Measurements from ENCODE around the gene NTM. TPM values are rescaled to one million over a fixed set of nuclear protein-coding genes. Genes with fewer than 3 reads are reported as not detected.

Gene NTM
- total RNA-seq, 2 donors from 2014 or later: not detected

- Mint-ChIP-seq H3K9me3 (no peaks in the 10 kb centered on the region), H3K27me3 (ENCODE audit: low read depth) (no peaks in the 10 kb centered on the region), H3K36me3 (ENCODE audit: insufficient read depth in 2 of 2) (no peaks in the 10 kb centered on the region), H3K4me1 (ENCODE audit: low read depth) (no peaks in the 10 kb centered on the region), H3K4me3 (no peak overlapping the region), H3K27ac (no peak overlapping the region)
- no peak for ATAC-seq (replicated peaks in 1 of 2)
- no peak for DNase-seq
Observed at GRCh38 chr11:132123854-132124835, 753.7 kb downstream of the NTM start.

- no peaks in the 10 kb centered on the region for H3K36me3 Mint-ChIP-seq (ENCODE audit: insufficient read depth in 2 of 2)
- no peak for DNase-seq
- ATAC-seq (replicated peaks in 1 of 2): peak in 1 of 2 donors; percentile 48
- H3K4me1 Mint-ChIP-seq (ENCODE audit: low read depth): no peaks in the 10 kb centered on the region
- H3K27me3 Mint-ChIP-seq (ENCODE audit: low read depth): no peaks in the 10 kb centered on the region
- no peak overlapping the region for H3K4me3 Mint-ChIP-seq
- H3K9me3 Mint-ChIP-seq: peaks cover 0 to 1% of the 10 kb centered on the region in 2 donors
- H3K27ac Mint-ChIP-seq: no peak overlapping the region
Observed at GRCh38 chr11:132125988-132126871, 755.8 kb downstream of the NTM start.

- Mint-ChIP-seq H3K9me3 (peaks cover 0 to 1% of the 10 kb centered on the region in 2 donors), H3K4me1 (ENCODE audit: low read depth) (no peaks in the 10 kb centered on the region), H3K36me3 (ENCODE audit: insufficient read depth in 2 of 2) (no peaks in the 10 kb centered on the region), H3K27me3 (ENCODE audit: low read depth) (no peaks in the 10 kb centered on the region), H3K27ac (no peak overlapping the region), H3K4me3 (no peak overlapping the region)
- no peak for ATAC-seq (replicated peaks in 1 of 2)
- DNase-seq: no peak
Observed at GRCh38 chr11:132126973-132127899, 756.8 kb downstream of the NTM start.

GRCh38 chr11:132127900-132128288 is 757.5 kb downstream of the NTM start:
- Mint-ChIP-seq H3K4me1 (ENCODE audit: low read depth) (no peaks in the 10 kb centered on the region), H3K27ac (no peak overlapping the region), H3K4me3 (no peak overlapping the region), H3K36me3 (ENCODE audit: insufficient read depth in 2 of 2) (no peaks in the 10 kb centered on the region), H3K9me3 (peaks cover 0 to 1% of the 10 kb centered on the region in 2 donors), H3K27me3 (ENCODE audit: low read depth) (no peaks in the 10 kb centered on the region)
- DNase-seq (no peak), ATAC-seq (replicated peaks in 1 of 2) (no peak)

- no peak for ATAC-seq (replicated peaks in 1 of 2)
- no peaks in the 10 kb centered on the region for H3K36me3 Mint-ChIP-seq (ENCODE audit: insufficient read depth in 2 of 2)
Observed at GRCh38 chr11:132131047-132131446, 760.6 kb downstream of the NTM start.

GRCh38 chr11:132131961-132132360 is 761.5 kb downstream of the NTM start:
- Mint-ChIP-seq H3K4me1 (ENCODE audit: low read depth) (no peaks in the 10 kb centered on the region), H3K27me3 (ENCODE audit: low read depth) (no peaks in the 10 kb centered on the region), H3K27ac (no peak overlapping the region), H3K36me3 (ENCODE audit: insufficient read depth in 2 of 2) (no peaks in the 10 kb centered on the region), H3K9me3 (peaks cover 0 to 6% of the 10 kb centered on the region in 2 donors), H3K4me3 (no peak overlapping the region)
- ATAC-seq (replicated peaks in 1 of 2) (no peak), DNase-seq (no peak)

More at GRCh38 chr11:132131047-132131446, 760.6 kb downstream of the NTM start:
- Mint-ChIP-seq H3K27me3 (ENCODE audit: low read depth) (no peaks in the 10 kb centered on the region), H3K27ac (no peak overlapping the region), H3K4me1 (ENCODE audit: low read depth) (no peaks in the 10 kb centered on the region), H3K9me3 (peaks cover 0 to 6% of the 10 kb centered on the region in 2 donors), H3K4me3 (no peak overlapping the region)
- no peak for DNase-seq

- peaks cover 0 to 6% of the 10 kb centered on the region in 2 donors for H3K9me3 Mint-ChIP-seq
- no peak overlapping the region for H3K4me3 Mint-ChIP-seq
Observed at GRCh38 chr11:132134322-132134721, 763.9 kb downstream of the NTM start.

GRCh38 chr11:132137289-132137980 is 767.0 kb downstream of the NTM start:
- H3K36me3 Mint-ChIP-seq (ENCODE audit: insufficient read depth in 2 of 2): peaks cover 0 to 1% of the 10 kb centered on the region in 2 donors
- no peaks in the 10 kb centered on the region for H3K27me3 Mint-ChIP-seq (ENCODE audit: low read depth)
- DNase-seq (no peak), ATAC-seq (replicated peaks in 1 of 2) (no peak)
- H3K27ac Mint-ChIP-seq: no peak overlapping the region
- peaks cover 0 to 7% of the 10 kb centered on the region in 2 donors for H3K9me3 Mint-ChIP-seq
- no peaks in the 10 kb centered on the region for H3K4me1 Mint-ChIP-seq (ENCODE audit: low read depth)
- H3K4me3 Mint-ChIP-seq: no peak overlapping the region

More at GRCh38 chr11:132134322-132134721, 763.9 kb downstream of the NTM start:
- no peak for ATAC-seq (replicated peaks in 1 of 2)
- H3K4me1 Mint-ChIP-seq (ENCODE audit: low read depth): no peaks in the 10 kb centered on the region
- H3K27ac Mint-ChIP-seq: no peak overlapping the region
- no peak for DNase-seq
- H3K36me3 Mint-ChIP-seq (ENCODE audit: insufficient read depth in 2 of 2): peaks cover 0 to 1% of the 10 kb centered on the region in 2 donors
- H3K27me3 Mint-ChIP-seq (ENCODE audit: low read depth): no peaks in the 10 kb centered on the region

GRCh38 chr11:132137981-132138313 is 767.5 kb downstream of the NTM start:
- no peaks in the 10 kb centered on the region for H3K4me1 Mint-ChIP-seq (ENCODE audit: low read depth)

GRCh38 chr11:132139181-132139580 is 768.8 kb downstream of the NTM start:
- ATAC-seq (replicated peaks in 1 of 2): no peak
- DNase-seq: no peak
- Mint-ChIP-seq H3K4me3 (no peak overlapping the region), H3K27ac (no peak overlapping the region), H3K27me3 (ENCODE audit: low read depth) (no peaks in the 10 kb centered on the region), H3K4me1 (ENCODE audit: low read depth) (no peaks in the 10 kb centered on the region), H3K9me3 (peaks cover 0 to 3% of the 10 kb centered on the region in 2 donors), H3K36me3 (ENCODE audit: insufficient read depth in 2 of 2) (peaks cover 0 to 1% of the 10 kb centered on the region in 2 donors)

More at GRCh38 chr11:132137981-132138313, 767.5 kb downstream of the NTM start:
- Mint-ChIP-seq H3K27ac (no peak overlapping the region), H3K4me3 (no peak overlapping the region), H3K27me3 (ENCODE audit: low read depth) (no peaks in the 10 kb centered on the region), H3K9me3 (peaks cover 0 to 7% of the 10 kb centered on the region in 2 donors), H3K36me3 (ENCODE audit: insufficient read depth in 2 of 2) (peaks cover 0 to 1% of the 10 kb centered on the region in 2 donors)
- ATAC-seq (replicated peaks in 1 of 2) (no peak), DNase-seq (no peak)

- no peaks in the 10 kb centered on the region for H3K27me3 Mint-ChIP-seq (ENCODE audit: low read depth)
- H3K36me3 Mint-ChIP-seq (ENCODE audit: insufficient read depth in 2 of 2): peaks cover 0 to 1% of the 10 kb centered on the region in 2 donors
- no peak overlapping the region for H3K4me3 Mint-ChIP-seq
- H3K27ac Mint-ChIP-seq: no peak overlapping the region
- H3K4me1 Mint-ChIP-seq (ENCODE audit: low read depth): no peaks in the 10 kb centered on the region
- ATAC-seq (replicated peaks in 1 of 2) (no peak), DNase-seq (no peak)
- peaks cover 0 to 3% of the 10 kb centered on the region in 2 donors for H3K9me3 Mint-ChIP-seq
Observed at GRCh38 chr11:132140056-132140455, 769.6 kb downstream of the NTM start.

GRCh38 chr11:132142121-132142520 is 771.7 kb downstream of the NTM start:
- Mint-ChIP-seq H3K4me1 (ENCODE audit: low read depth) (no peaks in the 10 kb centered on the region), H3K9me3 (peaks cover 0 to 1% of the 10 kb centered on the region in 2 donors), H3K4me3 (no peak overlapping the region), H3K36me3 (ENCODE audit: insufficient read depth in 2 of 2) (peaks cover 0 to 1% of the 10 kb centered on the region in 2 donors), H3K27ac (no peak overlapping the region), H3K27me3 (ENCODE audit: low read depth) (no peaks in the 10 kb centered on the region)
- DNase-seq: no peak
- ATAC-seq (replicated peaks in 1 of 2): no peak

All from activated T-cell treated with anti-CD3 and anti-CD28 coated beads, Interleukin-2, amount 50 U/mL, for 72 hours (primary cell).